ENCODE data around the gene CFAP57.
A peak's percentile ranks its signal among the peaks of the same experiment; 100 is the strongest.

The CFAP57 gene

DNA sequence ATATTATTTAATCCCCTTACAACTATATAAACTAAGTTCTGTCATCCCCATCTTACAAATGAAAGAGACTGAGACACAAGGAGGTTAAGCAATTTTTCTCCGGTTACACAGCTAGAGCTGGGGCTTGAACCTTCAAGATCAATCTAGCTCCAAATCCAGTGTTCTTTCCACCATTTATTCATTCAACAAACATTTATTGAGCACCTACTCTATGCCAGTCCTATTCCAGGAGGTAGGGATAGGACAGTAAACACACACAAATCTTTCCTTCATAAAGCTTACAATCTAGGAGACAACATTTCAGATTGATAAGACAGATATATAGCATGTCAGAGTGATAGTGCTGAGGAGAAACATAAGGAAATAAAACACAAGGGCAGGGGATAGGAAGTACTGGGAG, 94.8 kb downstream of the CFAP57 start:
- H3K9me3 ChIP-seq (ENCODE audit: insufficient read depth, low read depth, low read length) = peaks cover 19% of the 10 kb centered on the region
- peaks cover 13% of the 10 kb centered on the region; the same call in 1 of the 2 replicates for H3K4me1 ChIP-seq (ENCODE audit: insufficient read depth, low read length)
- no peaks in the 10 kb centered on the region for H3K36me3 ChIP-seq (ENCODE audit: insufficient read depth, low read depth, low read length)
- H3K27me3 ChIP-seq (ENCODE audit: insufficient read depth, low read length) = no peaks in the 10 kb centered on the region
- H3K4me3 ChIP-seq (ENCODE audit: low read length) = no peak overlapping the region
- H3K27ac ChIP-seq (ENCODE audit: low read length) = no peak overlapping the region
- H3K9ac ChIP-seq (ENCODE audit: low read depth, low read length) = no peak overlapping the region

GRCh38 chr1:43267291-43267805, 95.2 kb downstream of the CFAP57 start:
- no peaks in the 10 kb centered on the region for H3K36me3 ChIP-seq (ENCODE audit: insufficient read depth, low read depth, low read length)

DNA sequence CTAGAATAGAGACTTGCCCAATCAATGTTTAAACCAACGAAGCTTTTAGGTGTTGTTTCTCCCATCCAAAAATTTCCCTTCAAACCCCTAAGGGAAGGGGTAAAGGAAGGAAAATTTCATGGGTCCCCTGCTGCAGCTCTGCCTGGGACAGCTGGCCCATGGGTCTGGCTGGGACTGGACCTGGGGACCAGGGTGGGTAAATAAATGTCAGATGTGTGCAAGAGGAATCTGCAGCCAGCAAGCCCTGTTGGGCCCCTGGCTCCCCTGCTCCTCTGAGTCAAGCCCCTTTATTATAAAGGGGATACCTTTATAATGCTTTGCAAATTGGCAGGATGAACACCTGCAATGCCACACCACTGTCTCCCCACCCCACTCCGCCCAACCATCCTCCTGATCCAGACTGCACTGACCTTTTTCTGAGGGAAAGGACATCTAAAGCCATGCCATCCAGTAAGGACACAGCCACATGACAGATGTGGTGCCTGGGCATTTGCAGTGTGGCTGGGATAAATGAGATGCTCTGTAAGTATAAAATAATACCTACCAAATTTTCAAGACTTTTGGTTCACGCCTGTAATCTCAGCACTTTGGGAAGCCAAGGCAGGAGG, 95.8 kb downstream of the CFAP57 start:
- H3K4me3 ChIP-seq (ENCODE audit: low read length) = no peak overlapping the region
- H3K4me1 ChIP-seq (ENCODE audit: insufficient read depth, low read length) = peaks cover 13% of the 10 kb centered on the region; the same call in 1 of the 2 replicates
- no peak overlapping the region for H3K9ac ChIP-seq (ENCODE audit: low read depth, low read length)
- no peaks in the 10 kb centered on the region for H3K27me3 ChIP-seq (ENCODE audit: insufficient read depth, low read length)
- no peak overlapping the region for H3K27ac ChIP-seq (ENCODE audit: low read length)
- no peaks in the 10 kb centered on the region for H3K36me3 ChIP-seq (ENCODE audit: insufficient read depth, low read depth, low read length)
- H3K9me3 ChIP-seq (ENCODE audit: insufficient read depth, low read depth, low read length) = peaks cover 10% of the 10 kb centered on the region

More at GRCh38 chr1:43267291-43267805, 95.2 kb downstream of the CFAP57 start:
- Histone ChIP-seq H3K4me3 (ENCODE audit: low read length) (no peak overlapping the region), H3K27me3 (ENCODE audit: insufficient read depth, low read length) (no peaks in the 10 kb centered on the region), H3K9ac (ENCODE audit: low read depth, low read length) (no peak overlapping the region), H3K9me3 (ENCODE audit: insufficient read depth, low read depth, low read length) (peaks cover 14% of the 10 kb centered on the region), H3K4me1 (ENCODE audit: insufficient read depth, low read length) (peaks cover 13% of the 10 kb centered on the region; the same call in 1 of the 2 replicates), H3K27ac (ENCODE audit: low read length) (no peak overlapping the region)

- Histone ChIP-seq H3K9ac (ENCODE audit: low read depth, low read length) (peak within 1 kb of the TSS; percentile 55; the same call in 1 of the 2 replicates), H3K27ac (ENCODE audit: low read length) (peak within 1 kb of the TSS; percentile 32), H3K36me3 (ENCODE audit: insufficient read depth, low read depth, low read length) (peaks cover 5% of the 10 kb centered on the region; the same call in 1 of the 2 replicates), H3K4me1 (ENCODE audit: insufficient read depth, low read length) (peaks cover 13% of the 10 kb centered on the region; the same call in 1 of the 2 replicates), H3K27me3 (ENCODE audit: insufficient read depth, low read length) (no peaks in the 10 kb centered on the region), H3K4me3 (ENCODE audit: low read length) (peak within 1 kb of the TSS; percentile 68), H3K9me3 (ENCODE audit: insufficient read depth, low read depth, low read length) (no peaks in the 10 kb centered on the region; the same call in 1 of the 2 replicates)
These were observed 97.7 kb downstream of the CFAP57 start, which contains the start of gene TMEM125 for GRCh38 chr1:43269627-43270375. TSS of gene TMEM125 (plus strand) at chr1:43269983. CDS start at chr1:43272723, 2,740 bp downstream.

DNA sequence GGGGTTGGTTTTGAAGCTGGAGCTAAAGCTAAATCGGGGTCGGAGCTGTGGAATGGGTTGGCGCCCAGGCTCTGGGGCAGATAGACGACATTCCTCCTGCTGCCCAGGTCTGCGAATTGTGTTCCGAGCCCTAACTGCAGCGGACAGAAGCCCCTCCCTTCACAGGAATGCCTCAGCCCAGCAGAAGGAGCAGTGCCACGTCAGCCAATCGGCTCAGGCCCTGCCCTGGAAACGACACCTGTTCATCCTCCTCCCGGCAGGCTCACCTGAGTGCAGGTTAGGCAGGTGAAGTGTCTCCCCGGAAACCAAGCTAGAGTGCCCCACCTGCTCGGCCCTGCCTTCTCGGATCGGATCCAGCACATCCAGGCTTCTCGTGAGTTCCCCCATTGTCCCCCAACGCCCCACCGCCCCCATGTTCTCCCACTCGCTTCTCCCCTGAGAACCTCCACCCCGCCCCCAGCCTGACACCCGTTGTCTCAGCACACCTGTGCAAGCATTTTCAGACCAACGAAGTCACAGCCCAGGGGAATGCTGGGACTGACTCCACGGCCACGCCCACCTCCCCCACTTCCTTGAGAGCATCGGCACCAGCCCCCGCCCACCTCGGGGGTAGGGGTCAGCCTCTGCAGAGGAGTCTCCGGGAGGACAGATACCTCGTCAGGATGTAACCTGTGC, 98.4 kb downstream of the CFAP57 start:
- H3K9ac ChIP-seq (ENCODE audit: low read depth, low read length) = peak overlapping the region; percentile 55; the same call in 1 of the 2 replicates
- H3K36me3 ChIP-seq (ENCODE audit: insufficient read depth, low read depth, low read length) = peaks cover 5% of the 10 kb centered on the region; the same call in 1 of the 2 replicates
- peaks cover 13% of the 10 kb centered on the region; the same call in 1 of the 2 replicates for H3K4me1 ChIP-seq (ENCODE audit: insufficient read depth, low read length)
- peak overlapping the region; percentile 32 for H3K27ac ChIP-seq (ENCODE audit: low read length)
- peak overlapping the region; percentile 68 for H3K4me3 ChIP-seq (ENCODE audit: low read length)
- H3K27me3 ChIP-seq (ENCODE audit: insufficient read depth, low read length) = no peaks in the 10 kb centered on the region
- H3K9me3 ChIP-seq (ENCODE audit: insufficient read depth, low read depth, low read length) = no peaks in the 10 kb centered on the region

- Histone ChIP-seq H3K4me1 (ENCODE audit: insufficient read depth, low read length) (peaks cover 13% of the 10 kb centered on the region; the same call in 1 of the 2 replicates), H3K36me3 (ENCODE audit: insufficient read depth, low read depth, low read length) (peaks cover 5% of the 10 kb centered on the region; the same call in 1 of the 2 replicates), H3K27me3 (ENCODE audit: insufficient read depth, low read length) (no peaks in the 10 kb centered on the region), H3K9me3 (ENCODE audit: insufficient read depth, low read depth, low read length) (no peaks in the 10 kb centered on the region), H3K27ac (ENCODE audit: low read length) (peak overlapping the region; percentile 32), H3K4me3 (ENCODE audit: low read length) (peak overlapping the region; percentile 68), H3K9ac (ENCODE audit: low read depth, low read length) (peak overlapping the region; percentile 55; the same call in 1 of the 2 replicates)
These were observed 99.3 kb downstream of the CFAP57 start for GRCh38 chr1:43271186-43272118.

- H3K27me3 ChIP-seq (ENCODE audit: insufficient read depth, low read length) = no peaks in the 10 kb centered on the region
- peaks cover 5% of the 10 kb centered on the region; the same call in 1 of the 2 replicates for H3K36me3 ChIP-seq (ENCODE audit: insufficient read depth, low read depth, low read length)
- H3K9ac ChIP-seq (ENCODE audit: low read depth, low read length) = no peak overlapping the region
- peaks cover 13% of the 10 kb centered on the region; the same call in 1 of the 2 replicates for H3K4me1 ChIP-seq (ENCODE audit: insufficient read depth, low read length)
- no peaks in the 10 kb centered on the region for H3K9me3 ChIP-seq (ENCODE audit: insufficient read depth, low read depth, low read length)
- H3K27ac ChIP-seq (ENCODE audit: low read length) = no peak overlapping the region
- no peak overlapping the region for H3K4me3 ChIP-seq (ENCODE audit: low read length)
These were observed 100.0 kb downstream of the CFAP57 start for GRCh38 chr1:43272161-43272560.

GRCh38 chr1:43272576-43273571, 100.7 kb downstream of the CFAP57 start:
- no peaks in the 10 kb centered on the region for H3K9me3 ChIP-seq (ENCODE audit: insufficient read depth, low read depth, low read length)
- no peak overlapping the region for H3K27ac ChIP-seq (ENCODE audit: low read length)
- H3K4me3 ChIP-seq (ENCODE audit: low read length) = no peak overlapping the region
- peaks cover 13% of the 10 kb centered on the region; the same call in 1 of the 2 replicates for H3K4me1 ChIP-seq (ENCODE audit: insufficient read depth, low read length)
- peaks cover 5% of the 10 kb centered on the region; the same call in 1 of the 2 replicates for H3K36me3 ChIP-seq (ENCODE audit: insufficient read depth, low read depth, low read length)
- H3K27me3 ChIP-seq (ENCODE audit: insufficient read depth, low read length) = no peaks in the 10 kb centered on the region
- H3K9ac ChIP-seq (ENCODE audit: low read depth, low read length) = no peak overlapping the region

DNA sequence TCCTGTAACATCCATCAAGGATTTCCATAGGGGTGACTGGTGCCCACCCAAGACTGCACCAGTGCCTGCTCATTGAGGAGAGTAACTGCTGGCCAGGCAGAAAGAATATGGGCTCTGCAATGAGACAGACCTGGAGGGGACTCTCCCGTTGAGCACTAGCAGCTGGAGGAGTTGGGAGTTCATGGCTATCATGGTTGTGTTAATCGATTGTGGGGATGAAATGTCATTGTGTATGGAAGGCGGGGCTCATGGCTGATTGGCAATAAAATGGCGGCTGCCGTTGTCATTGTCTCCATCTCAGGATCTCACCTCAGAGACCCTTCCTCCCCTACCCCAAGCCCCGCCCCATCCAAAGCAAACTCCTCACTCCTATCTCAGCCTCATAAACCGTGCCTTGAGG, 101.6 kb downstream of the CFAP57 start:
- Histone ChIP-seq H3K9ac (ENCODE audit: low read depth, low read length) (no peak overlapping the region), H3K4me1 (ENCODE audit: insufficient read depth, low read length) (peaks cover 13% of the 10 kb centered on the region; the same call in 1 of the 2 replicates), H3K4me3 (ENCODE audit: low read length) (no peak overlapping the region), H3K36me3 (ENCODE audit: insufficient read depth, low read depth, low read length) (peaks cover 5% of the 10 kb centered on the region; the same call in 1 of the 2 replicates), H3K9me3 (ENCODE audit: insufficient read depth, low read depth, low read length) (no peaks in the 10 kb centered on the region), H3K27me3 (ENCODE audit: insufficient read depth, low read length) (no peaks in the 10 kb centered on the region), H3K27ac (ENCODE audit: low read length) (no peak overlapping the region)

All from iPS-20b (cell line).